GM18526 (cell line): ENCODE results near the gene PRG2.
A peak's percentile ranks its signal among the peaks of the same experiment; 100 is the strongest.

Experiments used
- POLR2A ChIP-seq: IDR thresholded peaks from 3 replicates; pipeline ENCODE4 v1.6.1; 2011; ENCODE audit not compliant: insufficient read length; ENCODE audit errors: extremely low read depth

The PRG2 gene

DNA sequence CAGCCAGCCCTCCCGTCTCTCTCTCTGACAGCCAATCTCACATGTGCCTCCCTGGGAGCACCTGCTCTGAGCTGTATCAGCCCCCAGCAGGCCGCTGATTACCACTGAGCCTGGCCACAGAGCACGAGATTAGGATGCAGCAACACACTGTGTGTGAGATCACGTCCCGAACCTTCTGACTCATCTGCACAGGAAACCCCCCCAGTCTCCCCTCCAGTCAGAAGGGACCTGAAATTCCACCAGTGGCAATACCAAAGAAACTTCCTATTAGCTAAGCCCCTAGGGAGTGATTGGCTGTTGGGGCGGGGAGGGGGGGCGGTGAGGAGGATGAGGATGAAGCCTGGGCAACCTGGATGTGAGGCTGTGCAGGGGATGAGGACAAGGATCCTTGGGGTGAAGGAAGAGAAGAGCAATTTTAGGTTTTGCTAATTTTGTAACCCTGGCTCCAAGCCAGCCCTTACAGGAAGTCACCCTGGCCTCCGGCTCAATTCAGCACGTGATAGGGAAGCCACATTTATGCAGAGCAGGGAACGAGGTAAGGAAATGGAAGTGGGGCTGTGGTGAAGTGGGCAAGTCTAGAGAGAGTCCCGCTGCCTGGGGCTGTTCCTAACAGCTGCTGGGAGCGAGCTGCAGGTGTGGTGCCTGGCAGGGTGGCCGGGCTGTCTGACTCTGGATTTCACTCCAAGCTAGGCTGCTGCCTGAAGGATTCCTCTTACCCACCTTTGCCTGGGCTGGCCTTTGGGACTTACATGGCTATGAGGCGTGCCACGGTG, 34.5 kb upstream of the PRG2 start:
- peak; percentile 58 for TF ChIP-seq POLR2A

DNA sequence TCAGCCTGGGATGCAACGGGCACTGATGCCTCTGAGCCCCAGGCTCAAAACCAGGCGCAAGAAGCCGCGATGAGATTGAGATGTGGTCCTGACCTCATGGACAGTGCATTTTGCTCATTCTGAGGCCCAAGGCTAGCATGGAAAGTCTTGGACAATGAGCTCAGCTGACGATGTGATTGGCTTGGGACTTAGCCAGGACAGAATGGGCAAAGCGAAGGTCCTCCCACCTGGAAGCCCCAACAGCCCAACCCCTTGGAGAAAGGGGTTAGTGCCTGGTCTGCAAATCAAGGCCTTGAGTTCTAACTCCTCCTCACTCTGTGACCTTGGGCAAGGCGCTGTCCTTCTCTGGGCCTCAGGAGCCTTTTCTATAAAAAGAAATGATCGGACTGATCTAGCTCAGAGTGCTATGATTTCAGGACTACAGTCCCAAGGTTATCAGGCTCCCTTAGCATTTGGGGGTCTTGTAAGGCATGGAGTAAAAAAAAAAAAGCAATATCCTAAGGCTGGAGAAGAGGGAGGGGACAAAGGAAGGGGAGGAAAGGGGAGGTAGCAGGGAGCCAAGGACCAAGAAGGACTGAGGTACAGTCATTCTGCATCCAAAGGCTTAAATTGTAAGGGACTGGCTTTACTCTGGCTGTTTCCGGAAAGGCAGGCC, 33.8 kb upstream of the PRG2 start:
- TF ChIP-seq POLR2A, result no peak

GRCh38 chr11:57422669-57423068, 32.2 kb upstream of the PRG2 start:
- no peak for TF ChIP-seq POLR2A

DNA sequence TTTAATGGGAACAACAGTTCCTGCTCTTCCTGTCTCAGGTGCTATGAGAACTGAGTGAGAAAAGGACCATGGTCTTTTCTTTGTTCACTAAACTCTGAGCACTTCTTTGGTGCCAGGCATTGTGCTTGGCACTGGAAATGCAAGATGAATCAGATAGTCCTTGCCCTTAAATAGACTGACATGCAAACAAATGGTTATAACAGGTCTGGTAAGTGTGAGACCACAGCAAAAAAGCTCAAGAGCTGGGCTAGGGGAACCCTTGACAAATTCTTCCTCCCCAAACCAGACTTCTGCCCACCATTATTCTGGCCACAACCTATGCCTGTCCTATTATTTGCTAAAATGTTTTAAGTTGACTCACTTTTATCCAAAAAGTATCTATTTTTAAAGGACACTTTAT, 31.4 kb upstream of the PRG2 start:
- TF ChIP-seq POLR2A, result no peak

- no peak for TF ChIP-seq POLR2A
These were observed 30.6 kb upstream of the PRG2 start for GRCh38 chr11:57421066-57421465.

DNA sequence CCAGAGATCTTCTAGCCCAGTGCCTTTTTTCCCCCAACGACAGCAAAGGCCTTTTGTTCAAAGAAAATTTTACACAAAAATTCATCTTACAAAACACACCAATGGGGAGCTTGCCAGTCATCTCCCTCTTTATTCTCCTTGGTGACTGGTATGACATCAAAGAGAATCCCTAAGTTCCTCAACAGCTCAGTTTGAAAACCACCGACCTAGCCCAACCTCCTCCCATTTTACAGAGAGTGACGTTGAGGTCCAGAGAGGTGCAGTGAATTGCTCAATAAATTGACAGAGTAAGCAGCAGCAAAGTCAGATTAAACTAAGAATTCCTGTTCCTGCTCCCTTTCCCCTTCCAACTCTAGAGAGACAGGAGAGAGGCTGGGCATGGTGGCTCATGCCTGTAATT, 28.7 kb upstream of the PRG2 start:
- no peak for TF ChIP-seq POLR2A

GRCh38 chr11:57418131-57418530, 27.7 kb upstream of the PRG2 start:
- no peak for TF ChIP-seq POLR2A

- TF ChIP-seq POLR2A, result no peak
These were observed 26.6 kb upstream of the PRG2 start for GRCh38 chr11:57417056-57417455.

DNA sequence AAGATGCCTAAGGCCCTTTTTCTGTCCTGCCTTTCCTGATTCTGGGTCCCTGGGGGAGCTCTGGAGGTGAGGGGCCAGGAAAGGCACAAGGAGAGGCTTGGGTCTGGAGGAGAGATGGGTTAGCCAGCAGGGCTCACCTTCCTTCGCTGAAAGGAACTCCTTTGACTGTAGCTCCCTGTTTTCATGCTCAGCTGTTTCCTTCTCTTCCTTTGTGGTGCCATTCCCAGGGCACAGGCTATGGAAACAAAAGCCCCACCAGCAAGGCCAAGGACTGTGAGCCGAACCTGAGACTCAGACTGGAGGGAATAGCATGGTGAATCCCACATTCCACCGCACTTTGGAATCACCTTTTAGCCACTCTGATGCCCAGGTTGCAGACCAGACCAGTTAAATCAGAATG, 26.0 kb upstream of the PRG2 start:
- no peak for TF ChIP-seq POLR2A

- no peak for TF ChIP-seq POLR2A
These were observed 24.3 kb upstream of the PRG2 start for GRCh38 chr11:57414612-57415212.

- TF ChIP-seq POLR2A, result no peak
These were observed 23.2 kb upstream of the PRG2 start for GRCh38 chr11:57413681-57414080.

DNA sequence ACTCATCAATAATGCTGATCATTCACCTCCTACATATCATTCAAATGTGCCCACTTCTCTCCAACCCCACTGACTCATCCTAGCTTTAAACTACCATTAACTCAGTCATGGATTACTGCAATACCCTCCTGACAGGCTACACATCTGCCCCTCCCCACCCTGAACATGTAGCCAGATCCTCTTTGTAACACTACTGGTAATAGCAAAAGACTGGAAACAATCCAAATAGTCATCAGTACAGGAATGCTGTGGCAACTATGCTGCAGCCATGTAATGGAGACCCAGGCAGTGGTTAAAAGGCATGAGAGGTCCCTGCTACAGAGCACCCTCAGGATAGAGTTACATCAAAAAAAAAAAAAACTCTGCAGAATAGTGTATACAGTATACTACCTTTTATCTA, 19.8 kb upstream of the PRG2 start:
- no peak for TF ChIP-seq POLR2A

DNA sequence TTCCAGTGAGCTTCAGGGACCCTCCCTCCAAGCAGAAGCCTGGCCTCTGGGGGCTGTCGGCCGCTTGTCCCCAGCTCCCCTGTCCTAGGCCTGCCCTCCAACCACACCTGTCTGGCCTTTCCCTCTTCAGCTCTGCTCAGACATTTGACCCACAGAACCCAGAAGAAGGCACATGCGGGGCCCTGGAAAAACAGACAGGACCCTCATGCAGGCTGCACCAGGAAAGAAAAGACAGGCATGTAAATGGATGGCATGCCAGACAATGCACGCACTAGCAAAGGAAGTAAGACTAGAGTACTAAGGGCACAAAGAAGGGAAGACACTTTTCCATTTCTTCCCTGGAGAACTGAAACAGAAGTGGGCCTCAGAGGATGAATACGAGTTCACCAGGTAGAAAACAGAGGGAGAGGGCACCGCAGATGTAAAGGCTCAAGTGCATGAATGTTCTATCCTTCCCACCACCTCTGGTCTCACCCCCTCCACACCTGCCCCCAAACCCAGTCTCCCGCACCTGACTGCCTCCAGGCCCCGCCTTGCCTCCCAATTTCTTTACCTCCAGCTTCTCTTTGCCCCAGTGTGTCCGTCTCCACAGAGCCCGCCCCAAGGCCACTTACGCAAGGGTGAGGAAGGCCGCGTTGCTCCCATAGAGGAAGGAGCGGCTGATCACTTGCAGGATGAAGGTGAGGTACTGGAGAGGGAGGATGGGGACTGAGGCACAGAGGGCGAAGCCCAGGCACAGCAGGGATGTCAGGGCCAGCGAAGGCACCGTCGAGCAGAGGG, 19.1 kb upstream of the PRG2 start:
- no peak for TF ChIP-seq POLR2A

DNA sequence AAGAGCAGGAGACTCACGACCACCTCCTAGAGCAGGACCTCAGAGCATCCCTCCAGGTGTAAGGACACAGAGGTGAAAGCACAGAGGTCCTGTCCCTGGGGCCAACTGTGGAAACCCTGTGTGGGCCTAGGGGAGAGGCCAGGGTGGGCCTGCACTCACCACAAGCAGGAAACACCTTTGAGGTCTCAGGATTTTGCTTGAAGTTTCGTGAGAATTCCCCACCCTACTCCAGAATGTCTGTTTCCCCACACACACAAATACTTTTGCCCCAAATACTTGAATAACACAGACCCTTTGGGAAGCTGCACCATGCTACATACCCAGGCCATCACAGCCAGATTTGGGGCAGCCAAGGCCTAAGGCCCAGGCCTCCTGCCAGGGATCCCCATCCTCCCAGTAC, 18.3 kb upstream of the PRG2 start:
- no peak for TF ChIP-seq POLR2A

- no peak for TF ChIP-seq POLR2A
These were observed 17.6 kb upstream of the PRG2 start for GRCh38 chr11:57407941-57408475.
